Naive B cell (primary cell): ENCODE measurements around the gene SUPT3H. TPM values are rescaled to one million over a fixed set of nuclear protein-coding genes. Genes with fewer than 3 reads are reported as not detected.
"Not testable (repeated sequence)": the region's sequence is repeated elsewhere in the genome, so short reads cannot be mapped to it uniquely, and the experiment has no call there.

Experiments
- ATAC-seq, 2 donors: fragments of 150-1000 bp; cut with Tn5 transposase; 2 replicates each; pipeline ENCODE4 v1.10.0; 2021; ENCODE audit warnings: low read depth in 2 of 2, mild to moderate bottlenecking in 2 of 2, moderate library complexity in 2 of 2
- DNase-seq: peaks from one replicate; pipeline ENCODE4 v3.0.0; 2022
- H3K27ac Mint-ChIP-seq, 6 donors: one replicate each; pipeline ENCODE4 v1.8.0; 2020 to 2022; ENCODE audit warnings: mild to moderate bottlenecking in 6 of 6, mixed read lengths in 6 of 6, moderate library complexity in 5 of 6, inconsistent platforms in 2 of 6
- H3K27me3 Mint-ChIP-seq, 3 donors: one replicate each; pipeline ENCODE4 v1.8.0; 2021 to 2022; ENCODE audit warnings: mixed read lengths in 3 of 3, mild to moderate bottlenecking in 1 of 3
- H3K36me3 Mint-ChIP-seq, 2 donors: one replicate each; pipeline ENCODE4 v1.8.0; 2020 to 2022; ENCODE audit warnings: mixed read lengths in 2 of 2, inconsistent platforms in 1 of 2, mild to moderate bottlenecking in 1 of 2
- H3K4me1 Mint-ChIP-seq, 3 donors: one replicate each; pipeline ENCODE4 v1.8.0; 2020 to 2022; ENCODE audit warnings: mixed read lengths in 3 of 3, inconsistent platforms in 1 of 3, mild to moderate bottlenecking in 1 of 3, moderate library complexity in 1 of 3
- H3K4me3 Mint-ChIP-seq, 8 donors: one replicate each; pipeline ENCODE4 v1.8.0; 2020 to 2022; ENCODE audit warnings: mild to moderate bottlenecking in 8 of 8, mixed read lengths in 8 of 8, moderate library complexity in 8 of 8, inconsistent platforms in 2 of 8
- H3K9me3 Mint-ChIP-seq, 7 donors: one replicate each; pipeline ENCODE4 v1.8.0; 2020 to 2022; ENCODE audit warnings: mixed read lengths in 7 of 7, mild to moderate bottlenecking in 5 of 7, inconsistent platforms in 2 of 7, moderate library complexity in 1 of 7
- polyA plus RNA-seq, 6 donors: library from polyadenylated mRNA; unstranded; fragments of 300-500 nt; fragmentation: Illumina TruSeq; gene quantifications; one replicate each; pipeline ENCODE4 v1.2.3, GENCODE V29; 2021; ENCODE audit warnings: low read depth in 6 of 6

Gene SUPT3H
- polyA plus RNA-seq, 6 donors from 2014 or later, result 3.7 to 8.6 (median 6.7) TPM

GRCh38 chr6:45160305-45160704, 217.4 kb downstream of the SUPT3H start:
- Mint-ChIP-seq H3K9me3 (peaks cover 0 to 1% (median 0%) of the 10 kb centered on the region in 7 donors), H3K27ac (no peak overlapping the region), H3K27me3 (no peaks in the 10 kb centered on the region), H3K4me3 (no peak overlapping the region), H3K4me1 (no peaks in the 10 kb centered on the region), H3K36me3 (peaks cover 0 to 6% of the 10 kb centered on the region in 2 donors)
- DNase-seq (no peak), ATAC-seq (no peak)

GRCh38 chr6:45156075-45156474, 221.7 kb downstream of the SUPT3H start:
- Mint-ChIP-seq H3K9me3 (no peaks in the 10 kb centered on the region), H3K4me3 (no peak overlapping the region), H3K27me3 (no peaks in the 10 kb centered on the region), H3K36me3 (peaks cover 0 to 6% of the 10 kb centered on the region in 2 donors), H3K27ac (no peak overlapping the region), H3K4me1 (peaks cover 0 to 2% (median 0%) of the 10 kb centered on the region in 3 donors)
- ATAC-seq, result no peak
- DNase-seq, result no peak

GRCh38 chr6:45155341-45155894, 222.3 kb downstream of the SUPT3H start:
- H3K9me3 Mint-ChIP-seq, result no peaks in the 10 kb centered on the region
- ATAC-seq (no peak), DNase-seq (no peak)
- H3K27ac Mint-ChIP-seq, result no peak overlapping the region
- H3K36me3 Mint-ChIP-seq, result peaks cover 0 to 5% of the 10 kb centered on the region in 2 donors
- H3K4me1 Mint-ChIP-seq, result peaks cover 0 to 2% (median 0%) of the 10 kb centered on the region in 3 donors
- H3K4me3 Mint-ChIP-seq, result no peak overlapping the region
- no peaks in the 10 kb centered on the region for H3K27me3 Mint-ChIP-seq

- ATAC-seq (no peak), DNase-seq (no peak)
- no peak overlapping the region for H3K27ac Mint-ChIP-seq
- no peaks in the 10 kb centered on the region for H3K36me3 Mint-ChIP-seq
- H3K4me1 Mint-ChIP-seq, result peaks cover 0 to 2% (median 0%) of the 10 kb centered on the region in 3 donors
- H3K27me3 Mint-ChIP-seq, result no peaks in the 10 kb centered on the region
- no peak overlapping the region for H3K4me3 Mint-ChIP-seq
- no peaks in the 10 kb centered on the region for H3K9me3 Mint-ChIP-seq
These were observed 223.1 kb downstream of the SUPT3H start for GRCh38 chr6:45154679-45155078.

- Mint-ChIP-seq H3K27me3 (no peaks in the 10 kb centered on the region), H3K9me3 (peaks cover under 1 to 20% (median 15%) of the 10 kb centered on the region in 7 donors), H3K4me1 (peaks cover 0 to 5% (median 2%) of the 10 kb centered on the region in 3 donors), H3K27ac (no peak overlapping the region), H3K4me3 (no peak overlapping the region), H3K36me3 (peaks cover 8 to 11% of the 10 kb centered on the region in 2 donors)
- no peak for ATAC-seq
- no peak for DNase-seq
These were observed 228.9 kb downstream of the SUPT3H start for GRCh38 chr6:45148711-45149341.

- peaks cover 8 to 17% of the 10 kb centered on the region in 2 donors for H3K36me3 Mint-ChIP-seq
- no peak for DNase-seq
These were observed 229.5 kb downstream of the SUPT3H start for GRCh38 chr6:45148278-45148677.

GRCh38 chr6:45145658-45146057, 232.1 kb downstream of the SUPT3H start:
- not testable (repeated sequence) for H3K27ac Mint-ChIP-seq, DNase-seq, H3K4me3 Mint-ChIP-seq, H3K27me3 Mint-ChIP-seq, H3K4me1 Mint-ChIP-seq, ATAC-seq
- peaks cover 13 to 46% (median 28%) of the 10 kb centered on the region in 7 donors for H3K9me3 Mint-ChIP-seq
- H3K36me3 Mint-ChIP-seq, result peaks cover 20 to 31% of the 10 kb centered on the region in 2 donors

More at GRCh38 chr6:45148278-45148677, 229.5 kb downstream of the SUPT3H start:
- no peaks in the 10 kb centered on the region for H3K27me3 Mint-ChIP-seq
- H3K4me1 Mint-ChIP-seq, result peaks cover 0 to 5% (median 2%) of the 10 kb centered on the region in 3 donors
- ATAC-seq, result no peak
- H3K4me3 Mint-ChIP-seq, result no peak overlapping the region
- H3K27ac Mint-ChIP-seq, result no peak overlapping the region
- peaks cover 6 to 25% (median 17%) of the 10 kb centered on the region in 7 donors for H3K9me3 Mint-ChIP-seq

- Mint-ChIP-seq H3K9me3 (peaks cover 31 to 66% (median 44%) of the 10 kb centered on the region in 7 donors), H3K36me3 (peaks cover 42 to 52% of the 10 kb centered on the region in 2 donors)
These were observed 239.0 kb downstream of the SUPT3H start for GRCh38 chr6:45138765-45139164.

GRCh38 chr6:45136495-45136894, 241.2 kb downstream of the SUPT3H start:
- peaks cover 34 to 38% of the 10 kb centered on the region in 2 donors for H3K36me3 Mint-ChIP-seq
- no peak for ATAC-seq
- H3K27ac Mint-ChIP-seq, result no peak overlapping the region
- no peaks in the 10 kb centered on the region for H3K4me1 Mint-ChIP-seq
- DNase-seq, result no peak
- no peak overlapping the region for H3K4me3 Mint-ChIP-seq
- H3K27me3 Mint-ChIP-seq, result no peaks in the 10 kb centered on the region
- peaks cover 21 to 47% (median 35%) of the 10 kb centered on the region in 7 donors for H3K9me3 Mint-ChIP-seq

More at GRCh38 chr6:45138765-45139164, 239.0 kb downstream of the SUPT3H start:
- Mint-ChIP-seq H3K27ac (no peak overlapping the region), H3K27me3 (no peaks in the 10 kb centered on the region), H3K4me1 (no peaks in the 10 kb centered on the region), H3K4me3 (no peak overlapping the region)
- DNase-seq (no peak), ATAC-seq (no peak)

GRCh38 chr6:45132658-45133294, 245.0 kb downstream of the SUPT3H start:
- Mint-ChIP-seq H3K9me3 (peaks cover 13 to 27% (median 22%) of the 10 kb centered on the region in 7 donors), H3K4me1 (no peaks in the 10 kb centered on the region), H3K36me3 (peaks cover 20 to 33% of the 10 kb centered on the region in 2 donors), H3K27me3 (no peaks in the 10 kb centered on the region), H3K4me3 (no peak overlapping the region), H3K27ac (no peak overlapping the region)
- DNase-seq (no peak), ATAC-seq (no peak)

GRCh38 chr6:45132059-45132458, 245.7 kb downstream of the SUPT3H start:
- H3K4me3 Mint-ChIP-seq, result no peak overlapping the region
- H3K4me1 Mint-ChIP-seq, result no peaks in the 10 kb centered on the region
- ATAC-seq (no peak), DNase-seq (no peak)
- peaks cover 13 to 24% (median 19%) of the 10 kb centered on the region in 7 donors for H3K9me3 Mint-ChIP-seq
- no peaks in the 10 kb centered on the region for H3K27me3 Mint-ChIP-seq
- H3K36me3 Mint-ChIP-seq, result peaks cover 17 to 30% of the 10 kb centered on the region in 2 donors
- no peak overlapping the region for H3K27ac Mint-ChIP-seq

GRCh38 chr6:45129051-45129450, 248.7 kb downstream of the SUPT3H start:
- DNase-seq, result no peak
- no peak for ATAC-seq
- no peaks in the 10 kb centered on the region for H3K27me3 Mint-ChIP-seq
- H3K27ac Mint-ChIP-seq, result no peak overlapping the region
- H3K4me1 Mint-ChIP-seq, result no peaks in the 10 kb centered on the region
- peaks cover under 1 to 2% of the 10 kb centered on the region in 2 donors for H3K36me3 Mint-ChIP-seq
- H3K4me3 Mint-ChIP-seq, result no peak overlapping the region
- H3K9me3 Mint-ChIP-seq, result peaks cover 0 to under 1% (median 0%) of the 10 kb centered on the region in 7 donors

- Mint-ChIP-seq H3K4me3 (no peak overlapping the region), H3K36me3 (no peaks in the 10 kb centered on the region), H3K27ac (no peak overlapping the region), H3K4me1 (no peaks in the 10 kb centered on the region), H3K9me3 (no peaks in the 10 kb centered on the region), H3K27me3 (no peaks in the 10 kb centered on the region)
- no peak for DNase-seq
- ATAC-seq, result no peak
These were observed 250.5 kb downstream of the SUPT3H start for GRCh38 chr6:45127185-45127584.

- Mint-ChIP-seq H3K27me3 (no peaks in the 10 kb centered on the region), H3K4me1 (no peaks in the 10 kb centered on the region), H3K4me3 (no peak overlapping the region), H3K27ac (no peak overlapping the region), H3K36me3 (no peaks in the 10 kb centered on the region), H3K9me3 (no peaks in the 10 kb centered on the region)
- no peak for ATAC-seq
- no peak for DNase-seq
These were observed 251.7 kb downstream of the SUPT3H start for GRCh38 chr6:45126033-45126432.
